MCF 10A (cell line): ENCODE results near the gene RAB28. TPM values are rescaled to one million over a fixed set of nuclear protein-coding genes. Genes with fewer than 3 reads are reported as not detected.

ENCODE experiments used
- BruUV-seq: library from RNA; stranded (reverse); fragments of 400-500 nt; replicated peaks from 2 replicates; lab custom pipeline; 2021; lab: Mats Ljungman, UMichigan
- CTCF ChIA-PET: fragments of 300-600 bp; sonication (Branson Sonifier 250); formaldehyde crosslinking; extraction: SDS; loops from one replicate; lab custom pipeline; 2021; ENCODE audit warnings: antibody characterized with exemption, inconsistent platforms; lab: Yijun Ruan, JAX
- POLR2A ChIA-PET: fragments of 300-600, 350-650 bp; sonication (Branson Sonifier 250); formaldehyde crosslinking; extraction: SDS; loops from one replicate; lab custom pipeline; 2020; ENCODE audit warnings: antibody characterized with exemption, inconsistent platforms; lab: Yijun Ruan, JAX
- DNase-seq: peaks from one replicate; pipeline ENCODE4 v3.0.0-alpha.2; 2018; ENCODE audit not compliant: unreplicated experiment
- H3K27ac Mint-ChIP-seq: one replicate; pipeline ENCODE4 v1.8.0; 2022; ENCODE audit warnings: mild to moderate bottlenecking, low read depth, mixed read lengths; ENCODE audit not compliant: unreplicated experiment
- H3K27me3 Mint-ChIP-seq: one replicate; pipeline ENCODE4 v1.8.0; 2022; ENCODE audit warnings: mixed read lengths; ENCODE audit not compliant: insufficient read depth, unreplicated experiment
- H3K36me3 Mint-ChIP-seq: one replicate; pipeline ENCODE4 v1.8.0; 2022; ENCODE audit warnings: mild to moderate bottlenecking, moderate library complexity, mixed read lengths; ENCODE audit not compliant: insufficient read depth, unreplicated experiment
- H3K4me1 Mint-ChIP-seq: one replicate; pipeline ENCODE4 v1.8.0; 2022; ENCODE audit warnings: mixed read lengths; ENCODE audit not compliant: insufficient read depth, unreplicated experiment
- H3K4me3 Mint-ChIP-seq: one replicate; pipeline ENCODE4 v1.8.0; 2022; ENCODE audit warnings: mild to moderate bottlenecking, moderate library complexity, mixed read lengths; ENCODE audit not compliant: unreplicated experiment
- H3K9me3 Mint-ChIP-seq: one replicate; pipeline ENCODE4 v1.8.0; 2022; ENCODE audit warnings: mixed read lengths; ENCODE audit not compliant: unreplicated experiment
- CTCF ChIP-seq: fragments of 200-600 bp; IDR thresholded peaks from one replicate; pipeline ENCODE4 v1.8.0; 2022; ENCODE audit warnings: antibody characterized with exemption, mild to moderate bottlenecking; ENCODE audit not compliant: unreplicated experiment
- intact Hi-C: fragments of 100-400 bp; cut with micrococcal nuclease; formaldehyde crosslinking; loops from 2 replicates; pipeline ENCODE4 v1.14.1; 2022
- total RNA-seq: library from RNA; stranded (reverse); gene quantifications from 2 replicates; pipeline ENCODE4 v1.2.3, GENCODE V29; 2022

The RAB28 gene
- total RNA-seq, 1 experiment from 2014 or later: 15.9 TPM

GRCh38 chr4:13498469-13498868 is 14.3 kb upstream of the RAB28 start:
- no peaks in the 10 kb centered on the region for H3K9me3 Mint-ChIP-seq
- H3K27me3 Mint-ChIP-seq: no peaks in the 10 kb centered on the region
- CTCF ChIA-PET: no interaction called here
- no TSS peak for BruUV-seq
- no peak for TF ChIP-seq CTCF
- no peaks in the 10 kb centered on the region for H3K4me1 Mint-ChIP-seq
- H3K4me3 Mint-ChIP-seq: no peak overlapping the region
- intact Hi-C loops: no loop called here
- H3K36me3 Mint-ChIP-seq: no peaks in the 10 kb centered on the region
- H3K27ac Mint-ChIP-seq: no peak overlapping the region
- no peak for DNase-seq
- POLR2A ChIA-PET: no interaction called here

GRCh38 chr4:13496605-13497004 is 12.5 kb upstream of the RAB28 start:
- Mint-ChIP-seq H3K4me1 (no peaks in the 10 kb centered on the region), H3K9me3 (no peaks in the 10 kb centered on the region), H3K36me3 (no peaks in the 10 kb centered on the region), H3K27me3 (no peaks in the 10 kb centered on the region), H3K4me3 (no peak overlapping the region), H3K27ac (no peak overlapping the region)
- BruUV-seq: no TSS peak
- ChIA-PET POLR2A (interaction anchor here (1.7 kb wide), 1 partner anchor 12 kb away, joined by 3 read pairs; no protein-coding TSS in a partner anchor), CTCF (interaction anchor here (0.6 kb wide), 1 partner anchor 1468 kb away, joined by 3 read pairs; no protein-coding TSS in a partner anchor)
- no peak for TF ChIP-seq CTCF
- intact Hi-C loops: no loop called here
- no peak for DNase-seq

GRCh38 chr4:13495753-13496152 is 11.6 kb upstream of the RAB28 start:
- ChIA-PET CTCF (no interaction called here), POLR2A (no interaction called here)
- TF ChIP-seq CTCF: no peak
- intact Hi-C loops: no loop called here
- no peaks in the 10 kb centered on the region for H3K27me3 Mint-ChIP-seq
- no peak for DNase-seq
- no peak overlapping the region for H3K4me3 Mint-ChIP-seq
- H3K4me1 Mint-ChIP-seq: no peaks in the 10 kb centered on the region
- H3K36me3 Mint-ChIP-seq: no peaks in the 10 kb centered on the region
- H3K9me3 Mint-ChIP-seq: no peaks in the 10 kb centered on the region
- H3K27ac Mint-ChIP-seq: no peak overlapping the region
- BruUV-seq: no TSS peak

DNA sequence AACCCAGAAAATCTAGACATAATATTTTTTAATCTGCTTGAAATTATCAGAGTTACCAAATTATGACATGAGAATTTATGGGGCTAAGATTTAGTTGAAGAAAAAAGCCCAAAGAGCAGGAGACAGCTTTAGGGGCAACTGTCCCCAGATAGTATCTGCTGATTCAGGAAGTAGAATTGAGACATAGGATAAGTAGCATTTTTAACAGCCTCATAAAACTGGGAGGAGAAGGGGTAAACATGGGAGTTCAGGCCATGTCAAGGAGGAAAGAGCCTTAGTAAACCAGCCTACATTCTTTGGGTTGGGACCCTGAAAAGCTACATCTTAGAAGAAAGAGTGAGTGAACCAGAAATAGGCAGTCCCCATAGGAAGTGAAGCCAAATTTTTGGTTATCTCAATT is 9.7 kb upstream of the RAB28 start:
- Mint-ChIP-seq H3K36me3 (no peaks in the 10 kb centered on the region), H3K9me3 (no peaks in the 10 kb centered on the region), H3K4me1 (no peaks in the 10 kb centered on the region), H3K27me3 (no peaks in the 10 kb centered on the region), H3K4me3 (no peak overlapping the region), H3K27ac (no peak overlapping the region)
- TF ChIP-seq CTCF: no peak
- BruUV-seq: no TSS peak
- ChIA-PET CTCF (interaction anchor here (1.6 kb wide), 1 partner anchor 10 kb away, joined by 3 read pairs; no protein-coding TSS in a partner anchor), POLR2A (interaction anchor here (0.6 kb wide), 2 partner anchors 46 to 375 kb away, joined by 3 read pairs; no protein-coding TSS in a partner anchor)
- no peak for DNase-seq
- intact Hi-C loops: no loop called here
